ENCODE data around the gene MT1HL1.

Gene MT1HL1

DNA sequence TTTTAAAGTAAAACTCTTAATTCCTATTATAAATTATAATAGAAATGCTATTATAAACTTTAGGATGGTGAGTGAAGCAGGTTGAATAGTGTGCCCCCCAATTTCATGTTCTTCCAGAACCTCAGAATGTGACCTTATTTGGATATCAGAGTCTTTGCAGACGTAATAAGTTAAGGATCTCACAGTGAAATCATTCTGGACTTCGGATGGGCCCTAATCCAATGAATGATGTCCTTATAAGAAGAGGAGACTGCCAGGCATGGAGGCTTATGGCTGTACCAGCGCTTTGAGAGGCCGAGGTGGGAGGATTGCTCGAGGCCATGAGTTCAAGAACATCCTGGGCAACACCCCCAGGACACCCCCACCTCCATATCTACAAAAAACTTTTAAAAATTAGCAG, 9.4 kb upstream of the MT1HL1 start:
- TF ChIP-seq POLR2AphosphoS5 (IDR thresholded peaks at IDR 0.05; ENCODE audit: low read depth, low read length) (no peak), FOXP2 (optimal IDR thresholded peaks at IDR 0.05; ENCODE audit: borderline replicate concordance, extremely low read depth, extremely low read length, insufficient read depth) (no peak), SIN3A (IDR thresholded peaks at IDR 0.05; ENCODE audit: borderline replicate concordance, insufficient read depth, low read length) (no peak), TAF1 (IDR thresholded peaks at IDR 0.05; ENCODE audit: borderline replicate concordance, insufficient read depth, low read length) (no peak)
- TF ChIP-seq, protein P1, sequence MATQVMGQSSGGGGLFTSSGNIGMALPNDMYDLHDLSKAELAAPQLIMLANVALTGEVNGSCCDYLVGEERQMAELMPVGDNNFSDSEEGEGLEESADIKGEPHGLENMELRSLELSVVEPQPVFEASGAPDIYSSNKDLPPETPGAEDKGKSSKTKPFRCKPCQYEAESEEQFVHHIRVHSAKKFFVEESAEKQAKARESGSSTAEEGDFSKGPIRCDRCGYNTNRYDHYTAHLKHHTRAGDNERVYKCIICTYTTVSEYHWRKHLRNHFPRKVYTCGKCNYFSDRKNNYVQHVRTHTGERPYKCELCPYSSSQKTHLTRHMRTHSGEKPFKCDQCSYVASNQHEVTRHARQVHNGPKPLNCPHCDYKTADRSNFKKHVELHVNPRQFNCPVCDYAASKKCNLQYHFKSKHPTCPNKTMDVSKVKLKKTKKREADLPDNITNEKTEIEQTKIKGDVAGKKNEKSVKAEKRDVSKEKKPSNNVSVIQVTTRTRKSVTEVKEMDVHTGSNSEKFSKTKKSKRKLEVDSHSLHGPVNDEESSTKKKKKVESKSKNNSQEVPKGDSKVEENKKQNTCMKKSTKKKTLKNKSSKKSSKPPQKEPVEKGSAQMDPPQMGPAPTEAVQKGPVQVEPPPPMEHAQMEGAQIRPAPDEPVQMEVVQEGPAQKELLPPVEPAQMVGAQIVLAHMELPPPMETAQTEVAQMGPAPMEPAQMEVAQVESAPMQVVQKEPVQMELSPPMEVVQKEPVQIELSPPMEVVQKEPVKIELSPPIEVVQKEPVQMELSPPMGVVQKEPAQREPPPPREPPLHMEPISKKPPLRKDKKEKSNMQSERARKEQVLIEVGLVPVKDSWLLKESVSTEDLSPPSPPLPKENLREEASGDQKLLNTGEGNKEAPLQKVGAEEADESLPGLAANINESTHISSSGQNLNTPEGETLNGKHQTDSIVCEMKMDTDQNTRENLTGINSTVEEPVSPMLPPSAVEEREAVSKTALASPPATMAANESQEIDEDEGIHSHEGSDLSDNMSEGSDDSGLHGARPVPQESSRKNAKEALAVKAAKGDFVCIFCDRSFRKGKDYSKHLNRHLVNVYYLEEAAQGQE (IDR thresholded peaks at IDR 0.05; ENCODE audit: insufficient read depth in 1 of 2, low read depth in 2 of 2, low read length in 2 of 2) = no peak

DNA sequence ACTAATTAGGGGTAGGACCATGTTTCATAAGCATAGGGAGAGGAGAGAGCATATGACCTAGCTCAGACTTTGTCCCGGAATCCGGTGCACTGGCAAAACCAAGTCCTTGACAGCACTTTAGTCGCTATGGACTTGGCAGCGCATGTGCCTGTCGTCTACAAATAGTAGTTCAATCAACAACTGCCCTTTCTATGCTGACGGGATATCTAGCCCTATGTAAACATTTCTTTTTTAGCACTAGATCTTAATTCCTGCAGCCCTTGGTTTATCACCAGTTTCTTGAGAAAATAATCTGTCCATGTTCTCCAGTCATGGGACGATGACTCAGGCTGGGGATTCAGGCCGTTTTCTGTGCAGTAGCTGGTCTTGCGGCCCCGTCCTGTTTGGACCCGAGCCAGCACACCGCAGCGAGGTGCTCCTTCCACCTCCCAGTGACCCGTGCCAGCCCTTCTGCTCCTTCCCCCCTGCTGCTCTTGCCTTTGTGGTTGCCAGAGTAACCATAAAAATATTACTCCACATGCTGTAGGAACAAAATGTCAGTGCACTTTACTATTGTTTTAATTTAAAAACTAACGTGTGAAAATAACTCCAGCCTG, 8.6 kb upstream of the MT1HL1 start:
- no peak for TF ChIP-seq SIN3A (IDR thresholded peaks at IDR 0.05; ENCODE audit: borderline replicate concordance, insufficient read depth, low read length)
- TF ChIP-seq, protein P1 (IDR thresholded peaks at IDR 0.05; ENCODE audit: insufficient read depth in 1 of 2, low read depth in 2 of 2, low read length in 2 of 2) = no peak
- no peak for TF ChIP-seq POLR2AphosphoS5 (IDR thresholded peaks at IDR 0.05; ENCODE audit: low read depth, low read length)
- TF ChIP-seq FOXP2 (optimal IDR thresholded peaks at IDR 0.05; ENCODE audit: borderline replicate concordance, extremely low read depth, extremely low read length, insufficient read depth) = no peak

DNA sequence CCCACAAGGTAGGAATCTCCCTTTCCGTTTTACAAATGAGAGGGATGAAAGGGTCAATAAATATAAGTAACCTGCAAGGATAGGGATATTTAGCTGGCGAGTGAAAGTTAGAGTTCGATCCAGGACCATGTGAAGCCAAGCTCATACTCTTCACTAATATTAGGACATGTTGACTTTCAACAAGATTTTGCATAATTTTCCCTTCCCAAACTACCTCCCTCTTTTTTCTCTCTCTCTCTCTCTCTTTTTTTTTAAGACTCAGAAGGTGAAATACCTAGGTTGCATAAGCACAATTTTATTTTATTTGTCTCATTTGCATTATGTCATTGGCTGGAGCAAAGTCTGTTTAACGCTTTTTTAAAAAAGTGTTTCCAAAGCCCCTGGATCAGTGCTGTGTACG, 8.1 kb upstream of the MT1HL1 start:
- TF ChIP-seq POLR2AphosphoS5 (IDR thresholded peaks at IDR 0.05; ENCODE audit: low read depth, low read length) = no peak
- no peak for TF ChIP-seq TAF1 (IDR thresholded peaks at IDR 0.05; ENCODE audit: borderline replicate concordance, insufficient read depth, low read length)
- no peak for TF ChIP-seq SIN3A (IDR thresholded peaks at IDR 0.05; ENCODE audit: borderline replicate concordance, insufficient read depth, low read length)
- no peak for TF ChIP-seq FOXP2 (optimal IDR thresholded peaks at IDR 0.05; ENCODE audit: borderline replicate concordance, extremely low read depth, extremely low read length, insufficient read depth)
- TF ChIP-seq, protein P1 (IDR thresholded peaks at IDR 0.05; ENCODE audit: insufficient read depth in 1 of 2, low read depth in 2 of 2, low read length in 2 of 2) = no peak

DNA sequence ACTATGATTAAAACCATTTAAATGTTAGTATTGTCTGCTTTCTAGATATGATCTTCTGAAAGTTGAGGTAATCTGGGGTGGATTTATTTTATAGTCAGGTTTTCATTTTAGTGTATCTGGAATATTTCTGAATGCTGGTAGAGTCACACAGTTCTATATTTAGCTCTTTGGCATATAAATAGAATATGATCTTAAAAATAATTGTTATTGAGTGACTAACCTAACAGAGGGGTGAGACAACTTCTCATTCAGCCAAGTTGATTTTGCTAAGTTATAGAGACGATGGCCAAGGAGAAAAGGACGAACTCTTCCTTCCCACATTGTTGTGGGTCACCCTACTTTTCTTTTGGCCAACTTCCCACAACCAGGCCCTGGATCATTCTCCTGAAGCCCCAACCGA, 7.2 kb upstream of the MT1HL1 start:
- TF ChIP-seq SIN3A (IDR thresholded peaks at IDR 0.05; ENCODE audit: borderline replicate concordance, insufficient read depth, low read length) (no peak), FOXP2 (optimal IDR thresholded peaks at IDR 0.05; ENCODE audit: borderline replicate concordance, extremely low read depth, extremely low read length, insufficient read depth) (no peak), POLR2AphosphoS5 (IDR thresholded peaks at IDR 0.05; ENCODE audit: low read depth, low read length) (no peak), TAF1 (IDR thresholded peaks at IDR 0.05; ENCODE audit: borderline replicate concordance, insufficient read depth, low read length) (no peak)
- TF ChIP-seq, protein P1 (IDR thresholded peaks at IDR 0.05; ENCODE audit: insufficient read depth in 1 of 2, low read depth in 2 of 2, low read length in 2 of 2) = no peak

DNA sequence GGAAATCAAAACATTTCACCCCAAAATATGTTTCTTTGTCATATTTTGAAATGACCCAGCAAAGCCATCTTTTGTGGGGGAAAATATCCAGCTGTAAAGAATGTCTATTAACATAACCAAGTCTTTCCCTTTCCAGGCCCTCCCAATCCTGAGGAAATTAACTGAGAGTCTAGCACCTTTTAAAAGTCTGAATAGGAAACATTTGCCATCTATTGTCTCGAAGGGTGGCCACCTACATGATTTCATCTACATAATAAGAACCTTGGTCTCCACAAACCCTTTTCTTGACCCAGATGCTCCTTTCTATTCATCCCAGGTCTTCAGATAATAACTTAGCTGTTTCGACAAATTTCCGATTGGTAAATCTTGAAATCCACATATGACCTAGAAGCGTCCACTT, 5.4 kb upstream of the MT1HL1 start:
- TF ChIP-seq, protein P1 (IDR thresholded peaks at IDR 0.05; ENCODE audit: insufficient read depth in 1 of 2, low read depth in 2 of 2, low read length in 2 of 2) = no peak
- no peak for TF ChIP-seq FOXP2 (optimal IDR thresholded peaks at IDR 0.05; ENCODE audit: borderline replicate concordance, extremely low read depth, extremely low read length, insufficient read depth)
- TF ChIP-seq SIN3A (IDR thresholded peaks at IDR 0.05; ENCODE audit: borderline replicate concordance, insufficient read depth, low read length) = no peak
- TF ChIP-seq POLR2AphosphoS5 (IDR thresholded peaks at IDR 0.05; ENCODE audit: low read depth, low read length) = no peak
- no peak for TF ChIP-seq TAF1 (IDR thresholded peaks at IDR 0.05; ENCODE audit: borderline replicate concordance, insufficient read depth, low read length)

Measured in PFSK-1 (cell line).